Pancreas (tissue), 10 donors: Measurements from ENCODE around the gene IRF2BP2. TPM values are rescaled to one million over a fixed set of nuclear protein-coding genes. Genes with fewer than 3 reads are reported as not detected.

ENCODE experiments used
- ATAC-seq, 4 donors: fragments of 200-7000 bp; cut with Tn5 transposase; one replicate each; pipeline versions ENCODE4 v1.8.0 to v1.9.1; 2020; ENCODE audit warnings: mild to moderate bottlenecking in 4 of 4, moderate library complexity in 4 of 4
- DNase-seq, 6 donors: peaks; one replicate each; pipeline ENCODE4 v3.0.0-alpha.2; 2020
- FAIRE-seq: peaks from 2 replicates; lab custom pipeline; 2012; peaks lifted over from hg19 to GRCh38; lab: Jason Lieb, UNC
- H3K27ac ChIP-seq, 4 donors: fragments of 200-600 bp; sonication (generic); 1 replicate in 3 of 4; 2 replicates in 1 of 4; pipeline versions ENCODE4 v1.5.0 to v1.8.0; 2020
- H3K27me3 ChIP-seq, 4 donors: fragments of 200-600 bp; one replicate each; pipeline ENCODE4 v1.8.0; 2021
- H3K36me3 ChIP-seq, 3 donors: fragments of 200-600 bp; sonication (generic) in 1 of 3; one replicate each; pipeline versions ENCODE4 v1.5.0 to v1.8.0; 2020 to 2021
- H3K4me1 ChIP-seq, 3 donors: fragments of 200-600 bp; one replicate each; pipeline ENCODE4 v1.8.0; 2021
- H3K4me3 ChIP-seq, 4 donors: fragments of 200-600 bp; sonication (generic) in 2 of 4; one replicate each; pipeline versions ENCODE4 v1.5.0 to v1.8.0; 2020 to 2021
- H3K9me3 ChIP-seq, 4 donors: fragments of 200-600 bp; one replicate each; pipeline ENCODE4 v1.8.0; 2021
- CTCF ChIP-seq, 4 donors: fragments of 200-600 bp; sonication (generic) in 3 of 4; IDR thresholded peaks; one replicate each; pipeline versions ENCODE4 v1.5.0 to v1.8.0; 2021; ENCODE audit warnings: antibody characterized with exemption in 4 of 4
- WGBS, 2 donors: extraction: QIAGEN DNeasy Blood & Tissue Kit; methylation state at CpG; one replicate each; pipeline ENCODE4 v1.1.7; 2013; 5-methylcytosine and 5-hydroxymethylcytosine counted together
- intact Hi-C, 3 donors: fragments of 100-400 bp; cut with DNase I; formaldehyde crosslinking; loops; one replicate each; pipeline versions ENCODE4 v1.11.1 to v1.14.2; 2022
- polyA plus RNA-seq, 2 donors: library from polyadenylated mRNA; stranded (reverse); fragments of 200-250 nt; gene quantifications; one replicate each; pipeline ENCODE4 v1.2.3, GENCODE V29; 2013
- total RNA-seq, 6 donors: library from RNA; stranded (reverse); fragmentation: NEBNext Ultra II Directional in 4 of 6; extraction: Animal tissue kit (Norgen Biotek cat#: 25700) in 4 of 6; gene quantifications; one replicate each; pipeline versions ENCODE4 v1.2.1 to v1.2.4, GENCODE V29; 2021 to 2023
- donor health status: healthy with polysubstance abuse.
- donor health status: DM: no; HTN: no; CAD: no; lungs with moderate emphysema.
- donor health status: DM: no; HTN: no; CAD: no.
- donor health status: control.
- donor health status: control.
- donor health status: Bipolar disorder and iron deficiency.
- donor health status: DM: yes; HTN: yes; CAD: no.
- donor health status: DM: no; HTN: no; CAD: no.
- donor health status: DM: no; HTN: no; CAD: no.
- donor health status: DM: yes; HTN: yes; CAD: no.

The IRF2BP2 gene
- total and polyA plus RNA-seq, 8 donors, result 47.0 to 95.6 (median 57.7) TPM

- Histone ChIP-seq H3K27ac (no peak overlapping the region), H3K36me3 (no peaks in the 10 kb centered on the region), H3K4me3 (no peak overlapping the region), H3K4me1 (peaks cover 8 to 22% (median 11%) of the 10 kb centered on the region in 3 donors), H3K9me3 (no peaks in the 10 kb centered on the region), H3K27me3 (no peaks in the 10 kb centered on the region)
- DNase-seq (no peak), FAIRE-seq (no peak), ATAC-seq (no peak)
- no peak for TF ChIP-seq CTCF (IDR thresholded peaks at IDR 0.05)
- intact Hi-C loops, result no loop called here
- 91 to 92% methylated on average over 2 of the region's 2 CpGs for WGBS, 2 donors
Observed at GRCh38 chr1:234647758-234648157, 37.8 kb upstream of the IRF2BP2 start.

- ATAC-seq, result peak; percentile 8 to 66 (median 50)
- Histone ChIP-seq H3K27me3 (no peaks in the 10 kb centered on the region), H3K9me3 (no peaks in the 10 kb centered on the region), H3K4me3 (no peak overlapping the region), H3K4me1 (peaks cover 10 to 26% (median 14%) of the 10 kb centered on the region in 3 donors), H3K27ac (no peak overlapping the region), H3K36me3 (no peaks in the 10 kb centered on the region)
- intact Hi-C loops, result no loop called here
- no peak for FAIRE-seq
- no peak for TF ChIP-seq CTCF (IDR thresholded peaks at IDR 0.05)
- DNase-seq, result peak in 2 of 6 donors; percentile 50 to 58
- WGBS, 2 donors, result 58 to 69% methylated on average over 3 of the region's 3 CpGs
Observed at GRCh38 chr1:234647245-234647644, 37.3 kb upstream of the IRF2BP2 start.

- ATAC-seq, result no peak
- WGBS, 2 donors, result 92 to 98% methylated on average over 2 of the region's 2 CpGs
- no peak for TF ChIP-seq CTCF (IDR thresholded peaks at IDR 0.05)
- Histone ChIP-seq H3K4me3 (no peak overlapping the region), H3K27me3 (no peaks in the 10 kb centered on the region), H3K9me3 (no peaks in the 10 kb centered on the region), H3K4me1 (peaks cover 14 to 29% (median 17%) of the 10 kb centered on the region in 3 donors), H3K36me3 (no peaks in the 10 kb centered on the region), H3K27ac (no peak overlapping the region)
- no peak for FAIRE-seq
- intact Hi-C loops, result no loop called here
- no peak for DNase-seq
Observed at GRCh38 chr1:234645964-234646363, 36.0 kb upstream of the IRF2BP2 start.

- intact Hi-C loops, result no loop called here
- H3K9me3 ChIP-seq, result no peaks in the 10 kb centered on the region
- ATAC-seq (no peak), FAIRE-seq (no peak), DNase-seq (no peak)
- peaks cover 14 to 33% (median 21%) of the 10 kb centered on the region in 3 donors for H3K4me1 ChIP-seq
- H3K4me3 ChIP-seq, result no peak overlapping the region
- no peak for TF ChIP-seq CTCF (IDR thresholded peaks at IDR 0.05)
- no peaks in the 10 kb centered on the region for H3K27me3 ChIP-seq
- no peaks in the 10 kb centered on the region for H3K36me3 ChIP-seq
- H3K27ac ChIP-seq, result peak overlapping the region in 1 of 4 donors; percentile 46
- 46 to 57% methylated on average over 1 of the region's 1 CpG for WGBS, 2 donors
Observed at GRCh38 chr1:234645474-234645953, 35.5 kb upstream of the IRF2BP2 start.

- intact Hi-C loops, result no loop called here
- DNase-seq, result no peak
- Histone ChIP-seq H3K36me3 (no peaks in the 10 kb centered on the region), H3K4me3 (no peak overlapping the region), H3K27ac (peak overlapping the region in 1 of 4 donors; percentile 46), H3K27me3 (no peaks in the 10 kb centered on the region), H3K9me3 (no peaks in the 10 kb centered on the region), H3K4me1 (peaks cover 17 to 37% (median 27%) of the 10 kb centered on the region in 3 donors)
- WGBS, 2 donors, result 89 to 95% methylated on average over 3 of the region's 3 CpGs
- ATAC-seq, result no peak
- FAIRE-seq, result no peak
- TF ChIP-seq CTCF (IDR thresholded peaks at IDR 0.05), result no peak
Observed at GRCh38 chr1:234644928-234645327, 35.0 kb upstream of the IRF2BP2 start.
